Neuron (in vitro differentiated cells): Measurements from ENCODE around the gene UROS.

Experiments used
- H2AFZ ChIP-seq: one replicate; pipeline ENCODE4 v1.6.1; 2013; ENCODE audit warnings: low read depth, mild to moderate bottlenecking, inconsistent platforms, low read length, moderate library complexity
- H3K27me3 ChIP-seq: one replicate; pipeline ENCODE4 v1.6.1; 2013; ENCODE audit warnings: low read length; ENCODE audit not compliant: insufficient read depth
- H3K36me3 ChIP-seq: one replicate; pipeline ENCODE4 v1.6.1; 2013; ENCODE audit warnings: low read length; ENCODE audit not compliant: insufficient read depth
- H3K4me1 ChIP-seq: one replicate; pipeline ENCODE4 v1.6.1; 2013; ENCODE audit warnings: low read length; ENCODE audit not compliant: insufficient read depth
- H3K4me3 ChIP-seq: 2 replicates; pipeline ENCODE4 v1.5.1; 2013; ENCODE audit warnings: mild to moderate bottlenecking, low read length, moderate library complexity
- H3K9me3 ChIP-seq: one replicate; pipeline ENCODE4 v1.6.1; 2013; ENCODE audit warnings: low read length

UROS gene

DNA sequence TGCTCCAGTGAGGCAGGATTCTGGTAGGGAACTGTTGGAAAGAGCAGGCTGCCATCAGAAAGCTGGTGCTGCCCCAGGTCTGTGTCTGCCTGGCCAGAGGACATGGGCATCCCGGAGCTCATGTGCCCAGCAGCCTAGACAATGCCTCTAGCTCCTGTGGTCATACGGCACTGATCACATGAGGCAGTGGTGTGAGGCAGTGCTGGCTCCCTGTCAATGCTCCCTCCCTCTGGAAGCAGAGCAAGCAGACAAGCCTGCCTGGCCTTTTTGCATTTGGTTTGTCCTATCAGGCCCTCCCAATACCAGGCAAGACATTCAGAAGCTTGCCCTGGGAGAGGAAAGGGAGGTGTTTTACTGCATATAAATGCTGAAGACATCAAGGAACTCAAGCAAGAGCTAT is 27.9 kb downstream of the UROS start:
- H3K4me1 ChIP-seq, result no peaks in the 10 kb centered on the region
- H3K4me3 ChIP-seq, result no peak overlapping the region
- H2AFZ ChIP-seq, result no peak overlapping the region
- H3K36me3 ChIP-seq, result peaks cover 31% of the 10 kb centered on the region
- H3K27me3 ChIP-seq, result no peaks in the 10 kb centered on the region
- H3K9me3 ChIP-seq, result no peaks in the 10 kb centered on the region

DNA sequence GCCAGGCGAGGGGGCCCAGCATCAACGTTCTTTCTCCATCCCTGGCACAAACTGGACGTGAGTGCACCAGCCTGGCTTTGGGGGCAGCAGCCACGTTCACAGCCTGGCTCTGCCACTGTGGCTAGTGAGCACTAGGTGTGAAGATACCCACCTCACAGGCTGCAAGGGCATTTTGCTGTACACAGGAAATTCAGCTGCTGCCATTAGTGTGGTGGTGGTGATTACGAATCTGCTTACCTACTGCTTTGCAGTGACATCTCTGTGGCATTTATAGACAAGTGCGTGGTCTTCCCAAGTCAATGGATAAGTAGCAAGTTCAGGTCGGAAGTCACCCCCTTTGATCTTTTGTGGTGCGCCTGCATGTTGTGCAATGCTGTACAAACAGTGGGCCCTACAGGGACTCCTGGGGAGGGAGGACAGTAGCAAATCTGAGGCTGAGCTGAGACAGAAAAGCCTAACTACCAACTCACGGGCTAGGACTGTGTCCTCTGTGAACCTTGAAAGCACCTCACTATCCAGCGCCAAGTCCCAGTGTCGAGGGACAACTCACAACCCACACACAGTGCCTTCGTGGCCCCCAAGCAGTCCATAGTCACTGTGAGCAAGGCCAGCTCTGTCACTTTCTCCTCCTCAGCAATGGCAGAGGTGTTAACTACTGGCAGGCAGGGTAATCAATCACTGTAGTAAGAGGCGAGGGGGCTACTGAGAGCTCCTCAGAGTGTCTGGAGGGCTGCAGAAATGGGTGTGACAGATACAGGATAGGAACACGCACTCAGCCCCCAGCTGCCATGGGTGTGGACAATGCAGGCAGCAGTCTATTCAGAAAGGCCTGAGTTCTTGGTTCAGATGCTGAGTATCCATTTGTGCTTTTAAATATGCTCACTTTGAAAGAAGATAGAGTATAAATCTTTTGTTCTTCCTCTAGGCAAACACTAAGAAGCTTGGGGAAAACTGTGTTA is 30.4 kb downstream of the UROS start:
- Histone ChIP-seq H3K36me3 (peaks cover 41% of the 10 kb centered on the region), H3K27me3 (no peaks in the 10 kb centered on the region), H3K4me1 (no peaks in the 10 kb centered on the region), H3K9me3 (no peaks in the 10 kb centered on the region), H3K4me3 (no peak overlapping the region), H2AFZ (no peak overlapping the region)

DNA sequence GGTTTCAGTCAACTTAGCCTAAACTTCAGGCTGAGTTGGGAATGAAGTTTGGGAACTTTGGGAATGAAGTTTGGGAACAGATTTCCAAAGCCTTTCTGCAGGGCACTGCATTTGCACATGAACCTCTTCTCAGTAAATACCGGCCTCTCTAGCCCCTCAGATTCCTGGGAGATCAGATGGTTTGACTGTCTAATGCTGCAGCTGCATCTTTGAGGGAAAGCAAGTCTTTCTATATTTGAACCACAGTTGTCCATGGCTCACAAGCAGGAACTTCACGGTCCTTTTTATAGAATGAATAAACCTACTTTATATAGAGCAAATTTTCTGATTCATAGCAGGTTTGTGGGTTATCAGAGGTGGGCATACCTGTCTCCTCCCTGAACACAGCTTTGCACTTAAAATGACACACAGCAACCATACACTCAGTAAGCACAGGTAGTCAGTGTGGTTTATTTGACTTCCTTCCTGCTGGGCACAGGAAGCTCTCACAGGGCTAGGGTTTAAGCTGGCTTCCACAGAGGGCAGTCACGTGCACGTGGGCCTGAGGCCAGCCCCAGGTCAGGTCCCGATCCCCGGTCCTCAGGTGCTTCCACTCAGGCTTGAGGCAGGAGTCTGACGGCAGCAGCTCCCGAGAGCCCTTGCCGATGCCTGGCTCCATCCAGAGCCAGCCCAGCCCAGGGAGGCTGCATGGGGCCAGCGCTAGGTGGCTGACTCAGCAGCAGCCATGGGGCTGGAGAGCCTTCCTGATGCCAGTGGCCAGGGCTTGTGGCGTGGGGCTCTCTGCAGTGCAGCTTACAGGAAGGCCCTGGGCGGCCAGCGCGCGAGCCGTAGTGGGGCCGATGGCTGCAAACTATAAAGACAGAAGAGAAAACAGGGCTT is 34.7 kb downstream of the UROS start:
- Histone ChIP-seq H3K36me3 (peaks cover 25% of the 10 kb centered on the region), H3K4me3 (no peak overlapping the region), H3K27me3 (no peaks in the 10 kb centered on the region), H2AFZ (no peak overlapping the region), H3K9me3 (no peaks in the 10 kb centered on the region), H3K4me1 (no peaks in the 10 kb centered on the region)

DNA sequence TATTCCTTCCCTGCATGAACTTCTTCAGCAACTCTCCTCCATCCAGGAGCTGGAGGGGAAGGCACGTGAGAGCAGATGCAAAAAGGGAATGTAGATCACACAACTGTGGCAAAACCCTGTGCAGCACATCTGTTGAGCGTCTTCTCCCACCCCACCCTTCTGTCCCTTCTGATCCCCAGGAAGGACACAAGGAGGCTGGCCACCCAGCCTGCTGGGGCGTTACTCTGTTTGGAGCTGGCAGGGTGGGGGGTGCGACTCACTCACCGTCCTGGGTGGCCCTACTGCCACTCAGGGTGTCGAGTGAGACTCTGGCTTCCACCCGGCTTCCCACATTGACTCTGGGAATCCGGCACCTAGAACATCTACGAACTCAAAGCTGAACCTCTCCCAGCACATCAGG is 37.3 kb downstream of the UROS start:
- H3K36me3 ChIP-seq, result peaks cover 10% of the 10 kb centered on the region
- H3K4me3 ChIP-seq, result no peak overlapping the region
- no peak overlapping the region for H2AFZ ChIP-seq
- H3K9me3 ChIP-seq, result no peaks in the 10 kb centered on the region
- H3K4me1 ChIP-seq, result peaks cover 11% of the 10 kb centered on the region
- H3K27me3 ChIP-seq, result no peaks in the 10 kb centered on the region

DNA sequence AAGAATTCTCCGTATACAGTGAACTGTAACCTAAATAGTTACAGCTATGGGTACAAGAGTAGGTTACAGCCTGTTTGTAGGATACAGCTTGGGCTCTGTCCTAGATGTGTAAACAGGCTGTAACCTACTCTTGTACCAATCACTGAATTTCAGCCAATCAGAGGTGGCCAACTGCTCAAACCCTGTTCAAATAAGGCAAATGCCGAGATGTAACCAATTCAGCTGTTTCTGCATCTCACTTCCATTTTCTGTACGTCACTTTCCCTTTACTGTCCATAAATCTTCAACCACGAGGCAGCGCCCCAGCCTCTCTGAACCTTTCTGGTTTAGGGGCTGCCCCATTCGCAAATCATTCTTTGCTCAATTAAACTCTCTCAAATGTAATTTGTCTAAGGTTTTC is 39.1 kb downstream of the UROS start:
- no peak overlapping the region for H2AFZ ChIP-seq

DNA sequence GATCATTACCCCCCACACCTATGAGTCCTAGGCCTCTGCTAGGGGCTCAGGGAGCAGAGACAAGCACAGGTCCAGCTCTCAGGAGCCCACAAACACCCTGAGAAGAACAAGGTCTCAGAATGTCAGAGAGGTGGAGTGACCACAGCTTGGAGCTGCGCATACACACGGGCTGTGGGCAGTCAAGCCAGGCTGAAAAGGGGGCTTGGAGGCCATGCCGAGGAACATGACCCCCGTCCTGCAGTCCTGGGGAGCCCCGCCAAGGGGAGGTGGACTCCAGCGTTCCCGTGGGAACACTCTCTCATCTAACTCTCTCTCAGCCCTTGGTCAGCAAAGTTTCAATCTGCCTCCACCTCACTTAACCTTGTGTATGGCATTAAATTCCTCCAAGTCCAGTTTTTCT is 39.6 kb downstream of the UROS start:
- Histone ChIP-seq H3K36me3 (no peaks in the 10 kb centered on the region), H3K27me3 (no peaks in the 10 kb centered on the region), H2AFZ (no peak overlapping the region), H3K4me3 (no peak overlapping the region), H3K4me1 (peaks cover 11% of the 10 kb centered on the region), H3K9me3 (no peaks in the 10 kb centered on the region)

More for the DNA sequence above, 39.1 kb downstream of the UROS start:
- no peaks in the 10 kb centered on the region for H3K27me3 ChIP-seq
- H3K4me1 ChIP-seq, result peaks cover 11% of the 10 kb centered on the region
- no peak overlapping the region for H3K4me3 ChIP-seq
- no peaks in the 10 kb centered on the region for H3K9me3 ChIP-seq
- peaks cover 4% of the 10 kb centered on the region for H3K36me3 ChIP-seq

DNA sequence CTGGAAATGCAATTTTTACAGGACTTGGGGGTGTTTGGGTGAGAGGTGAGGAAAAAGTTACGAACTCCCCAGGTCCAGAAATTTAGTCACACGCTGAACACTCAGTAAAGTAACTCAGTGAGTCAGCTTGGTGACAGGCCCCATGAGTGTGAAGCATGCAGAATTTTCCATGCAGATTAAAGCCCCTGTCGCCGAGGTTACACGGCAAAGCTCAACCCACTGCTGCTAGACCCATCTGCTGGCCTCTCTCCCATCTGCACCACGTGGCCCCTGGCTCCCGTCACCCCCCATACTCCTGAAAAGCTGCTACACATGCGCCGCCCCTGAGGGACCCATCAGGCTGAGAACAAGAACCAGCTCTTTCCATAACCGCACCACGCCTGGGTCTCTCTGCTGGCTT is 40.4 kb downstream of the UROS start:
- no peak overlapping the region for H3K4me3 ChIP-seq
- no peak overlapping the region for H2AFZ ChIP-seq
- no peaks in the 10 kb centered on the region for H3K36me3 ChIP-seq
- peaks cover 11% of the 10 kb centered on the region for H3K4me1 ChIP-seq
- H3K9me3 ChIP-seq, result no peaks in the 10 kb centered on the region
- H3K27me3 ChIP-seq, result no peaks in the 10 kb centered on the region

DNA sequence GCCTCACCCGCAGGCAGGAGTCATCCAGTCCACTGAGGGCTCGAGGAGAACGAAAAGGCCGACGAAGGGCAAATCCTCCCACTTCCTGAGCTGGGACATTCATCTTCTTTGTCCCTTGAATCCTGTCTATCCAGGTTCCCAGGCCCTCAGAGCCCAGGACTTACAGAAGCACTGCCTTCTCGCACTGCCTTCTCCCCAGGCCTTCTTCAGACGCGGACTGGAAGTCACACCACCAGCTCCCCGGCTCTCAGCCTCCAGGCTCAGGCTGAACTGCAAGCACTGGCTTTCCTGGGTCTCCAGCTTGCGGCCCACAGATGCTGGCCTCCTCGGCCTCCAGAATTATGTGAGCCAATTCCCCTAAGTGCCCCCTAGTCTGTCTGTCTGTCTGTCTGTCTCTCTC is 41.0 kb downstream of the UROS start:
- Histone ChIP-seq H3K4me1 (peaks cover 11% of the 10 kb centered on the region), H3K36me3 (no peaks in the 10 kb centered on the region), H3K4me3 (no peak overlapping the region), H3K27me3 (no peaks in the 10 kb centered on the region), H3K9me3 (no peaks in the 10 kb centered on the region), H2AFZ (no peak overlapping the region)

DNA sequence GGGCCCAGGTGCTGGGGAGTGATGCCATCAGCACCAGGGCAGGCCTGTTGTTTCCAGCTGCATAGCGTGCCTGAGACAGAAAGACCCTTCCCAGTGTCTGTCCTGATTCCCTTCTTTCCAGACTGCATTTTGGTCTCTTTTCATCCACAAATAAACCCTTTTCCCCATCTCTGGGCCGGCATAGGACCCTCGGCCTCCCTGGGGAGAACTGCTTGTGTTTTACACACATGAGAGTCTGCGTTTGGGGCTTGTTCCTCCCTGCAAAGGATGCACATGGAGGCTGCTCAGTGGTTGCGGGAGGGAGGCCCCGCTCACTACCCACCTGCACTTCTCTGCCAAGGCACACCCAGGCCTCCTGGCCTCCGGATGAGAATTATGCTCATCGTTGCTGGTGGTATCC is 41.7 kb downstream of the UROS start:
- no peak overlapping the region for H2AFZ ChIP-seq
- no peaks in the 10 kb centered on the region for H3K9me3 ChIP-seq
- peaks cover 11% of the 10 kb centered on the region for H3K4me1 ChIP-seq
- H3K27me3 ChIP-seq, result no peaks in the 10 kb centered on the region
- no peaks in the 10 kb centered on the region for H3K36me3 ChIP-seq
- no peak overlapping the region for H3K4me3 ChIP-seq

DNA sequence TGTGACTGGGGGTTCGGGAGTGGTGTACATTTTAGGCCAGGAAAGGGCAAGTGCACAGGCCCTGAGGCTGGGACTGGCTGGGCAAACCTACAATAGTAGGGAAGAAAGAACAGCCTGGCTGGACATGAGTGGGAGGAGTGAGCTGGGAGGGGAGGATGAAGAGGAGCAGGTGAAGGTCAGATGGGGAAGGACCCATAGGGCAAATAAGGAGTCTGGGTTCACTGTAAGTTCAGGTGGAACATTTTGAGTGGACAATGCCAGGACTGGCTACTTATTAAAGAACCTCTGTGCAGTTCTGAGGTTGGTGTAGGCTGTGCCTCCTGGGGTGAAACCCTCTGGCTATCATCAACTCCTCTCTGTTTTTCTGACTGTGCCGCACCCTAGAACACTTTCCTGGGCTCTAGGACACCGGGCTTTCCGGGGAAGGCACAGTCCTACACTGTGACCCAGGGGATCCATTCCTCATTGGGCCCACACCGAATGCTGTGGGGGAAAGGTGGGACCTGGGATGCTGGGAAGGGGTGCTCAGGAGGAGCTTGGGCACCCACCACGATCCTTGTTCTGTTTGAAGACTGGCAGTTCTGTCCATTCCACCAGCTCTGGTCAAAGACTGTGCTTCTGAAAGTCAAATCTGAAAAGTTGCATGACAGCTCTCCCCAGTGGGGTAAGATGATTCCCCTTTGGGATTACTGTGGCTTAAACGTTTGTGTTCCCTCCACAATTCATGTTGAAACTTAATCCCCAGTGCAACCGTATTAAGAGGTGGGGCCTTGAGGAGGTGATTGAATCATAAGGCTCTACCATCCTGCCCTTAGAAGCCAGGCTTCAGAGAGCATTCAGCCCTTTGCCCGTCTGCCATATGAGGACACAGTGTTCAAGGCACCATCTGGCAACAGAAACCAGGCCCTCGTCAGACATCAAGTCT is 43.4 kb downstream of the UROS start:
- Histone ChIP-seq H2AFZ (no peak overlapping the region), H3K9me3 (no peaks in the 10 kb centered on the region), H3K4me1 (peaks cover 11% of the 10 kb centered on the region), H3K36me3 (no peaks in the 10 kb centered on the region), H3K27me3 (no peaks in the 10 kb centered on the region), H3K4me3 (no peak overlapping the region)

DNA sequence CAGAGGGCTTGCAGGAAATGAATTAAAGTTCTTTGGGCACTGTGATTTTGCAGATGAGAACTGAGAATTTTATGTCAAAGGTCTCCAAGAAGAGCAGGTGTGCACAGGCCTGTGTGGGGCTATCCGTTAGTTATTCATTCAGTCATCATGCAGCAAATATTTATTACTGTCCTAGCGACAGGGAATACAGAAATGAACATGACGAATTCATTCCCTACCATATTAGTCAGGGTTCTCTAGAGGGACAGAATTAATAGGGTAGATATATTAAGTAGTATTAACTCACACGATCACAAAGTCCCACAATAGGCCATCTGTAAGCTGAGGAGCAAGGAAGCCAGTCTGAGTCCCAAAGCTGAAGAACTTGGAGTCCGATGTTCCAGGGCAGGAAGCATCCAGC is 44.5 kb downstream of the UROS start:
- H2AFZ ChIP-seq, result no peak overlapping the region
- H3K4me1 ChIP-seq, result peaks cover 11% of the 10 kb centered on the region
- H3K27me3 ChIP-seq, result no peaks in the 10 kb centered on the region
- H3K36me3 ChIP-seq, result no peaks in the 10 kb centered on the region
- no peaks in the 10 kb centered on the region for H3K9me3 ChIP-seq
- no peak overlapping the region for H3K4me3 ChIP-seq

DNA sequence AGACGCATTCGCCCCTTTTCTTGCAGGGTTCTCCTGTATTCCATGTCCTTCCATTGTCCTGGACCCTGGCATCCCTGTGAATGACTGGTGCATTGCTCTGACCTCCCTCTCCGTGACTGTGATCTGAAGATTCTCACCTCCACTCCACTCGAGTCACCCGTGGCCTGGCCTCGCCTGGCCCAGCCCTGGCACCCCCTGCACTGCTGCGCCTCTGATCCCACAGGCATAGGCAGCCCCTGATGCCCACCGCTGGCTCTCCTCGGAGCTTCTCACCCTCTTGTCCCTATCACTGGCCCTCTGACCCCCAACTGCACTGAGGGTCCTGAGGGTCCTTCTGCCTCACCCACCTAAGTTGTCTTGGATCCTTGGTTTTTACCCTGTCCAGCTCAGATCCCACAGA is 45.3 kb downstream of the UROS start:
- Histone ChIP-seq H3K27me3 (no peaks in the 10 kb centered on the region), H2AFZ (no peak overlapping the region), H3K4me1 (peaks cover 8% of the 10 kb centered on the region), H3K36me3 (no peaks in the 10 kb centered on the region), H3K4me3 (no peak overlapping the region), H3K9me3 (no peaks in the 10 kb centered on the region)
